Muscle layer of duodenum (tissue), 2 donors: ENCODE measurements around the gene SPNS3.

Experiments used
- H3K27ac ChIP-seq: one replicate; pipeline ENCODE4 v1.7.0; 2013; ENCODE audit warnings: mild to moderate bottlenecking, low read length
- H3K27me3 ChIP-seq: one replicate; pipeline ENCODE4 v1.7.0; 2013; ENCODE audit warnings: low read depth, mild to moderate bottlenecking, control low read depth, low read length
- H3K36me3 ChIP-seq, 2 donors: one replicate each; pipeline ENCODE4 v1.7.0; 2013; ENCODE audit warnings: low read length in 2 of 2, control low read depth in 1 of 2, mild to moderate bottlenecking in 1 of 2; ENCODE audit not compliant: insufficient read depth in 2 of 2, control insufficient read depth in 1 of 2
- H3K4me1 ChIP-seq, 2 donors: one replicate each; pipeline ENCODE4 v1.7.0; 2013; ENCODE audit warnings: low read length in 2 of 2, mild to moderate bottlenecking in 2 of 2, control low read depth in 1 of 2, moderate library complexity in 1 of 2; ENCODE audit not compliant: insufficient read depth in 2 of 2, control insufficient read depth in 1 of 2
- H3K4me3 ChIP-seq, 2 donors: one replicate each; pipeline ENCODE4 v1.7.0; 2013; ENCODE audit warnings: low read length in 2 of 2, low read depth in 1 of 2, mild to moderate bottlenecking in 1 of 2
- H3K9me3 ChIP-seq, 2 donors: one replicate each; pipeline ENCODE4 v1.7.0; 2013; ENCODE audit warnings: low read length in 2 of 2, control low read depth in 1 of 2, mild to moderate bottlenecking in 1 of 2; ENCODE audit not compliant: control insufficient read depth in 1 of 2
- donor health status: healthy.

SPNS3 gene

DNA sequence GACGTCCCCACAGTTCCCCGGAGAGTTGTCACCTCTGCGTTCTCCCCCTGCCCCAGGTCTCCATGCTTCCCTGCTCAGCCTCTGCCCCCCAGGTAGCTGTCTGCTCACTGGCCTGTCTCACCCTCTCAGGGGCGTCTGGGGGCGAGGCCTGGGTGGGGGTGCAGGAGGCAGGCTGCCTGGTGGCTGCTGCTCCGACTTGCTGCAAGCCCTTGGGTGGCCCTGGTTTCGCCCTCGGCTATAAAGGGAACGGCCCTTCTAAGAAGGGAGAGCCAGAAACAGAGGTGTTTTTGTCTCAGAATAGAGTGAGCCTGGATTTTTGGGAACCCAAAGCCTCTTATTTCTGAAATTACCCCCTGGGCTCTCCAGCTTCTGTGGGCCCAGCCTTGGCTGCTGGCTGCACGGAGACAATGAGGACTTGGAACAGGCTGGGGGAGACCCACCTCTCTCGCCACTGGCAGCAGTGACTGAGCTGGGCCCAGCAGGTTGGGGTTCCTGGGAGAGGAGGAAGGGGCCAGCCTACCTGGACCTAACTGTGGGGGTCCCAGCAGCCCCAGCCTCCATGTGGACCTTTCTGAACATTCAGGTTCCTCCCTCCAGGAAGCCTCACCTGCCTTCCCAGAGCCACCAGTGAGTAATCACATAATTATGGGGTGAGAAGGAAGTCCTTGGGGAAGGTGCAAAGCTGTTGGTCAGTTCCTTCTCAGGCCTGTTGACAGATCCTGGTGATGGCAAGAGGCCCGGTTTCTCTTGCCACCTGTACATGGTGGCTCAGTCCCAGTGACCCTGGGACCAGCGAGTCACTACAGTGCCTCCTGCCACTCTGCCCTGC, 49.5 kb downstream of the SPNS3 start:
- Histone ChIP-seq H3K27me3 (no peaks in the 10 kb centered on the region), H3K4me3 (no peak overlapping the region), H3K27ac (peak overlapping the region; percentile 51)

DNA sequence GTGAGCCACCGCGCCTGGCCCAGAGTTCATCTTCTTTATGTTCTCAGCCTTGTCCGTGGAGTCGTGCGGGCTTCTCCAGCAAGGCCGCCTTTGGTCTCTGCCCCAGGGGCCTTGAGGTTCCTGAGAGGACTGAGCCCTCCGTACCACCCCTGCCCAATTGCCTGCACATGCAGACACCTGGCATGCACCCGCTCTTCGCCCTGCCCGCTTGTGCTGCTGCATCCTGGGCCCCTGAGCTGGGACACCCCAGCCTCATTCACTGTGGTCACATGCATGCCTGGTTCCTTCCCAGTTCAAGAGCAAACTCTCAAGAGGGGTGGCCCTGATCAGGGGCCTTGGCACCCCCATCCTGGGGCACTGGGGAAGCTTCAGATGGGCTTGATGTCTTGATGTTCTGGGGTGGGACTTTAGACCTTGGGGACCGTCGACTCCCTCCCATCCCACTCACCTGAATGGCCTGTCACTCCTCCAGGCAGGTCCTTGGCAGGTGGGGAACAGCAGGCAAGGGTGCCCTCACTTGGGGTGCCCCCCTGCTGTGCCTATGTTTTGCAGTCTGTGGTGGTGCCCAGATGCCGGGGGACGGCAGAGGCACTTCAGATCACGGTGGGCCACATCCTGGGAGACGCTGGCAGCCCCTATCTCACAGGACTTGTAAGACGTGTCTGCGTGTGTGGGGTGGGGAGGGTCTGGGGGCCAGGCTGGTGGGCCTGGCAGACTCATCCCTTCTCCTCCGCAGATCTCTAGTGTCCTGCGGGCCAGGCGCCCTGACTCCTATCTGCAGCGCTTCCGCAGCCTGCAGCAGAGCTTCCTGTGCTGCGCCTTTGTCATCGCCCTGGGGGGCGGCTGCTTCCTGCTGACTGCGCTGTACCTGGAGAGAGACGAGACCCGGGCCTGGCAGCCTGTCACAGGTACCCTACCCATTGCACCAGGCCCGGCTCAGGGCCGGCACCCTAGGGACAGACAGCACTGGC, 52.2 kb downstream of the SPNS3 start:
- Histone ChIP-seq H3K27ac (no peak overlapping the region), H3K4me1 (peaks cover 2 to 4% of the 10 kb centered on the region in 2 donors), H3K9me3 (no peaks in the 10 kb centered on the region), H3K4me3 (peak overlapping the region in 1 of 2 donors; percentile 7), H3K36me3 (no peaks in the 10 kb centered on the region), H3K27me3 (no peaks in the 10 kb centered on the region)

More for the DNA sequence above, 49.5 kb downstream of the SPNS3 start:
- Histone ChIP-seq H3K4me1 (peaks cover 4% of the 10 kb centered on the region in 2 donors), H3K9me3 (no peaks in the 10 kb centered on the region), H3K36me3 (no peaks in the 10 kb centered on the region)

GRCh38 chr17:4487296-4487695, 53.6 kb downstream of the SPNS3 start:
- no peaks in the 10 kb centered on the region for H3K9me3 ChIP-seq
- no peak overlapping the region for H3K4me3 ChIP-seq
- no peaks in the 10 kb centered on the region for H3K27me3 ChIP-seq
- no peaks in the 10 kb centered on the region for H3K36me3 ChIP-seq
- peaks cover 0 to 4% of the 10 kb centered on the region in 2 donors for H3K4me1 ChIP-seq
- H3K27ac ChIP-seq: no peak overlapping the region

- H3K36me3 ChIP-seq: no peaks in the 10 kb centered on the region
- H3K4me3 ChIP-seq: no peak overlapping the region
- H3K9me3 ChIP-seq: no peaks in the 10 kb centered on the region
- H3K27ac ChIP-seq: no peak overlapping the region
- H3K4me1 ChIP-seq: peaks cover 0 to 9% of the 10 kb centered on the region in 2 donors
- no peaks in the 10 kb centered on the region for H3K27me3 ChIP-seq
Observed at GRCh38 chr17:4487820-4488716, 54.3 kb downstream of the SPNS3 start.

DNA sequence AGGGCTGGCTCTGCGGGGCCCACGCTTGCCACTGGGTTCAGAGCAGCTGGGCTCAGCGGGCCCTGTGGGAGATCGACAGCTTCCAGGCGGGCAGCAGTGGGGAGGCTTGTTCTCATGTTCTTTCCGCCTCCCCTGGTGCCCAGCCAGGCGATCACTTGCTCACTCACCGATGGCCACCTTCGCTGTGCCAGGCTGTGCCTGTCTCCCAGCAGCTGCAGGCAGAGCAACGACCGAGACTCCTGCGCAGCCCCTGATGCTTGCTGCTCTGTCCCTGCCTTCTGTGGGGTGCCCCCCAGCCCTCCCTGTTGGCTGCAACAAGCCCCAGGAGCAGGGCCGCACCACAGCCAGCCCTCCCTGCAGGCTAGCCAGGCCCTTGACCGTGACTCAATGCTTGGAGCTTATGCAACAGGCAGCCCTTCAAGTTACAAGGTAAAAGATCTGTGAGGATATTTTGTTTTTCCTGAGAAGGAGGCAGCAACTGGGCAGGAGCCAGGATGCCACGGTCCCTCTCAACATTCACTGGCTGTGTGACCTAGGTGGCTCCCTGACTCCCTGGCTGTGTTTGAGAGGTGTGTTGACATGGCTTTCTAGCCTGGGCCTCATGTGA, 55.4 kb downstream of the SPNS3 start:
- no peaks in the 10 kb centered on the region for H3K27me3 ChIP-seq
- H3K36me3 ChIP-seq: no peaks in the 10 kb centered on the region
- H3K4me3 ChIP-seq: no peak overlapping the region
- no peak overlapping the region for H3K27ac ChIP-seq
- H3K4me1 ChIP-seq: peaks cover 0 to 5% of the 10 kb centered on the region in 2 donors
- H3K9me3 ChIP-seq: no peaks in the 10 kb centered on the region

DNA sequence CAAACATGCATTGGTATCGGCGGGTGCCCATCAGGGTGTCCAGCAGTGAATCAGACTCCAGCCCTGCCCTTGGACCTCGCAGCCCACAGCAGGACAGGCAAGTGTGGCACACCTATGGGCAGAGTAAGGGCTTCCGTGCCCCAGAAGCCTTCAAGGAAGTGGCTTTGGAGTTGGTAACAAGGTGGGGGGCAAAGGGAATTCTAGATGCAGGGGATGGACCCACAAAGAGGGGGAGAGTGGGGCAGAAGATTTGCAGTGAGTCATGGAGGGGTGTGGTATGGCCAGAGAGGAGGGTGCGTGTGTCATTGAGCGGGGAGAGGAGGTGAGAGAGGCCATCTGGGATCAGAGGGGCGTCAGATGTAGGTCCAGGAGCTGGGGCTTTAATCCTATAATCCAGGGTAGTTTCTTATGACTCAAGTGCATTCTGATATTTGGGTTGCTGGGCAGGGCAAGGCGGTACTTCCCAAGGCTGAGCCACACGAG, 56.4 kb downstream of the SPNS3 start:
- Histone ChIP-seq H3K4me3 (no peak overlapping the region), H3K9me3 (no peaks in the 10 kb centered on the region), H3K4me1 (peaks cover 0 to 5% of the 10 kb centered on the region in 2 donors), H3K27me3 (no peaks in the 10 kb centered on the region), H3K27ac (no peak overlapping the region), H3K36me3 (no peaks in the 10 kb centered on the region)

DNA sequence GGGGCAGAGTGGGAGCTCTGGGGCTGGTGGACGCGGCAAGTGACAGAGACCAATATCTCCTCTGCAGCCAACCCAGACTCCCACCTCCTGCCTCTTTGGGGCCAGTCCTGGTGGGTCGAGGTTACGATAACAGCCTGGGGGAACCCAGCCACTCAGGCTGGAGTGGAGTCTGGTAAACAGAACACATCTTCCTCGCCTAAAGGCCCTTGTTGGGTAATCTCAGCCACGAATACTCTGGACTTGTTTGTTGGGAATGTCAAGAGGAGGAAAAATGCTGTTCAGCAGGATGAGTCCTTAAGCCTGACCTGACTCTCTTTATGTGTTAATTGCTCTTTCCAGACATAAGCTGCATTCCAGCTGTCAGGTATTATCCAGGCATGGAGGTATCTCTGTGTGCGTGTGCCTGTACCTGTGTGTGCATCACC, 56.9 kb downstream of the SPNS3 start:
- H3K27me3 ChIP-seq: no peaks in the 10 kb centered on the region
- H3K4me3 ChIP-seq: no peak overlapping the region
- H3K36me3 ChIP-seq: no peaks in the 10 kb centered on the region
- no peak overlapping the region for H3K27ac ChIP-seq
- H3K4me1 ChIP-seq: peaks cover 0 to 5% of the 10 kb centered on the region in 2 donors
- H3K9me3 ChIP-seq: no peaks in the 10 kb centered on the region

GRCh38 chr17:4492721-4493561, 59.2 kb downstream of the SPNS3 start:
- H3K4me3 ChIP-seq: no peak overlapping the region
- no peaks in the 10 kb centered on the region for H3K36me3 ChIP-seq
- H3K4me1 ChIP-seq: peaks cover 0 to 5% of the 10 kb centered on the region in 2 donors
- no peaks in the 10 kb centered on the region for H3K9me3 ChIP-seq
- H3K27ac ChIP-seq: no peak overlapping the region
- no peaks in the 10 kb centered on the region for H3K27me3 ChIP-seq

DNA sequence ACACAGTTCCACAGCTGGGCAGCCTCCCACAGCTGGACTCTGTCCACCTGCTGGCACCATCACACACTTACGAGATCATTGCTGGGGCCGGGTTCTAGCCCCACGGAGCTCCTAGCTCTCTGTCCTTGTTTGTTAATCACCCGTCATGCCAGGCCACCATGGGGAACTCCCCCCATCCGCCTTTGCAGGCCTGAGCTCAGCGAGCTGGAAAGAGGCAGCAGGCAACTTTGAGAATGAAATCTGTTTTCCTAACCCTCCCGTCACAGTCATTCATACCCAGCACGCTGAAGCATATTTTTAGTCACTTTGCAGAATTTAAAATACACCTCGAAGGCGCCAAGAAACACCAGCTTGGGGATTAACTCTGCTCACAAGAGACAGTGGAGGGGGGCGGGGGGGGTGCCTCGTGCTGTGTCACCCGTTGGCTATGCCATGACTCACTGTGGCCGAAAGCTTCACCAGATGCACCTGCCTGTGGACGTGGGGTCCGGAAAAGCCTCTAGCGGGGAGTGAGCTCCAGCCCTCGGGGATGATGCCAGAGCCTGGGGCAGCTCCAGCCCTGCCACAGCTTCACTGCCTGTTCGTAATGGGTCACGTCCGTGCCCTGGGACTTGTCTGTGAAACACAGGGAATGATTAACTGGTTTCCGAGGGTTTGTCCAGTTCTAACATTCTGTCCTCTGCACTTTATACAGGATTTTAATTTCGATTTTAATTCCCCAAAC, 63.5 kb downstream of the SPNS3 start:
- no peak overlapping the region for H3K4me3 ChIP-seq
- H3K36me3 ChIP-seq: no peaks in the 10 kb centered on the region
- no peak overlapping the region for H3K27ac ChIP-seq
- H3K4me1 ChIP-seq: peaks cover 5 to 25% of the 10 kb centered on the region in 2 donors
- H3K9me3 ChIP-seq: no peaks in the 10 kb centered on the region
- H3K27me3 ChIP-seq: peaks cover 5% of the 10 kb centered on the region
